Colonic mucosa (tissue), 4 donors: ENCODE results near the gene RALGAPA1. TPM values are rescaled to one million over a fixed set of nuclear protein-coding genes. Genes with fewer than 3 reads are reported as not detected.

Experiments
- DNase-seq: peaks from one replicate; pipeline ENCODE4 v3.0.0-alpha.2; 2020
- H3K27ac ChIP-seq: fragments of 200-600 bp; one replicate; pipeline ENCODE4 v1.8.0; 2021
- H3K27me3 ChIP-seq: fragments of 200-600 bp; one replicate; pipeline ENCODE4 v1.8.0; 2021
- H3K36me3 ChIP-seq: fragments of 200-600 bp; one replicate; pipeline ENCODE4 v1.8.0; 2021
- H3K4me1 ChIP-seq: fragments of 200-600 bp; one replicate; pipeline ENCODE4 v1.8.0; 2021; ENCODE audit warnings: mild to moderate bottlenecking
- H3K4me3 ChIP-seq: fragments of 200-600 bp; one replicate; pipeline ENCODE4 v1.8.0; 2021
- H3K9ac ChIP-seq, 2 donors: one replicate each; pipeline ENCODE4 v1.7.0; 2013; ENCODE audit warnings: control low read depth in 2 of 2, low read depth in 2 of 2, low read length in 2 of 2
- H3K9me3 ChIP-seq: fragments of 200-600 bp; one replicate; pipeline ENCODE4 v1.8.0; 2021
- intact Hi-C: fragments of 100-400 bp; cut with DNase I; formaldehyde crosslinking; loops from one replicate; pipeline ENCODE4 v1.14.1; 2022
- total RNA-seq, 2 donors: library from RNA; stranded (reverse); fragmentation: NEBNext Ultra II Directional in 1 of 2; extraction: Animal tissue kit (Norgen Biotek cat#: 25700) in 1 of 2; gene quantifications; one replicate each; pipeline ENCODE4 v1.2.1, GENCODE V29; 2021
- TF ChIP-seq, protein P1 (sequence below): fragments of 200-600 bp; IDR thresholded peaks from one replicate; pipeline ENCODE4 v1.8.0; 2022; ENCODE audit warnings: antibody characterized with exemption, mild to moderate bottlenecking
- donor health status: healthy.
- donor health status: DM: no; HTN: no; CAD: no.
- donor health status: DM: no; HTN: no; CAD: no.

The RALGAPA1 gene
- total RNA-seq, 2 donors from 2014 or later = 68.4 to 69.8 TPM

GRCh38 chr14:35835208-35835982 is 26.3 kb upstream of the RALGAPA1 start:
- no peak overlapping the region for H3K4me3 ChIP-seq
- no peaks in the 10 kb centered on the region for H3K9me3 ChIP-seq
- intact Hi-C loops = no loop called here
- TF ChIP-seq, protein P1, sequence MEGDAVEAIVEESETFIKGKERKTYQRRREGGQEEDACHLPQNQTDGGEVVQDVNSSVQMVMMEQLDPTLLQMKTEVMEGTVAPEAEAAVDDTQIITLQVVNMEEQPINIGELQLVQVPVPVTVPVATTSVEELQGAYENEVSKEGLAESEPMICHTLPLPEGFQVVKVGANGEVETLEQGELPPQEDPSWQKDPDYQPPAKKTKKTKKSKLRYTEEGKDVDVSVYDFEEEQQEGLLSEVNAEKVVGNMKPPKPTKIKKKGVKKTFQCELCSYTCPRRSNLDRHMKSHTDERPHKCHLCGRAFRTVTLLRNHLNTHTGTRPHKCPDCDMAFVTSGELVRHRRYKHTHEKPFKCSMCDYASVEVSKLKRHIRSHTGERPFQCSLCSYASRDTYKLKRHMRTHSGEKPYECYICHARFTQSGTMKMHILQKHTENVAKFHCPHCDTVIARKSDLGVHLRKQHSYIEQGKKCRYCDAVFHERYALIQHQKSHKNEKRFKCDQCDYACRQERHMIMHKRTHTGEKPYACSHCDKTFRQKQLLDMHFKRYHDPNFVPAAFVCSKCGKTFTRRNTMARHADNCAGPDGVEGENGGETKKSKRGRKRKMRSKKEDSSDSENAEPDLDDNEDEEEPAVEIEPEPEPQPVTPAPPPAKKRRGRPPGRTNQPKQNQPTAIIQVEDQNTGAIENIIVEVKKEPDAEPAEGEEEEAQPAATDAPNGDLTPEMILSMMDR = no peak
- DNase-seq = no peak
- H3K27me3 ChIP-seq = no peaks in the 10 kb centered on the region
- no peaks in the 10 kb centered on the region for H3K36me3 ChIP-seq
- H3K4me1 ChIP-seq = no peaks in the 10 kb centered on the region
- no peak overlapping the region for H3K27ac ChIP-seq
- H3K9ac ChIP-seq = no peak overlapping the region

- DNase-seq = no peak
- intact Hi-C loops = no loop called here
- peaks cover 4% of the 10 kb centered on the region for H3K4me1 ChIP-seq
Measured at GRCh38 chr14:35829449-35829848, 20.4 kb upstream of the RALGAPA1 start.

GRCh38 chr14:35827678-35828472 is 18.8 kb upstream of the RALGAPA1 start:
- no peaks in the 10 kb centered on the region for H3K36me3 ChIP-seq
- H3K27ac ChIP-seq = peak overlapping the region; percentile 98
- H3K4me3 ChIP-seq = no peak overlapping the region
- no peaks in the 10 kb centered on the region for H3K9me3 ChIP-seq
- no peaks in the 10 kb centered on the region for H3K27me3 ChIP-seq
- TF ChIP-seq, protein P1 = no peak
- H3K9ac ChIP-seq = no peak overlapping the region
- peaks cover 4% of the 10 kb centered on the region for H3K4me1 ChIP-seq
- intact Hi-C loops = no loop called here
- DNase-seq = no peak

More at GRCh38 chr14:35829449-35829848, 20.4 kb upstream of the RALGAPA1 start:
- Histone ChIP-seq H3K27me3 (no peaks in the 10 kb centered on the region), H3K36me3 (no peaks in the 10 kb centered on the region), H3K27ac (no peak overlapping the region), H3K9ac (no peak overlapping the region), H3K9me3 (no peaks in the 10 kb centered on the region), H3K4me3 (no peak overlapping the region)
- TF ChIP-seq, protein P1 = no peak

DNA sequence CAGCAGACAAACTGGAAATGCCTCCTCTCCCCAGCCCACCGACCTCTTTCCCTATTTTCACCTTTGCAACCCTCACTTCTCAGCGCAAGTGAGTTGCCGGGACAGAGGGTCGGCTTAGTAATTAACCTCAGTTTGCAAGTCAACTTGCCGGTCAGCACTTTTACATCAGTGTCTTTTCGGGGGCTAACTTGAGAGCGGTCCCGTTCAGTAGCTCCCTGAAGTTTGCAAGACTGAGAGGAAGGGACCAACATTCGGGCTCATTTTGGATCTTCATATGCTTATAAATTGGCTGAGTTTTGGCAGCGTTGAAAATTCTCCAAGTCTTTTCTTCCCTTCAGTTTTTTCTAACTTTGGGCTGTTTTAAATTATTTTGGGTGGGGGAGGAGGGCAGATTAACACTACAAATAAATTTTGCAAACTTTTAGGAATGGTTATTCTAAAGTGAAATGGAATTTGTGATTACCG is 17.9 kb upstream of the RALGAPA1 start:
- intact Hi-C loops = no loop called here
- no peaks in the 10 kb centered on the region for H3K27me3 ChIP-seq
- H3K4me3 ChIP-seq = peak overlapping the region; percentile 82
- no peaks in the 10 kb centered on the region for H3K36me3 ChIP-seq
- H3K4me1 ChIP-seq = peaks cover 4% of the 10 kb centered on the region
- no peaks in the 10 kb centered on the region for H3K9me3 ChIP-seq
- TF ChIP-seq, protein P1 = no peak
- no peak for DNase-seq
- peak overlapping the region; percentile 73 to 94 for H3K9ac ChIP-seq
- peak overlapping the region; percentile 98 for H3K27ac ChIP-seq

GRCh38 chr14:35826218-35826951 is 17.3 kb upstream of the RALGAPA1 start, which contains the start of gene BRMS1L:
BRMS1L (plus strand) TSS chr14:35826338; CDS start chr14:35826517, 179 bp downstream.
- no peaks in the 10 kb centered on the region for H3K36me3 ChIP-seq
- H3K9me3 ChIP-seq = no peaks in the 10 kb centered on the region
- peaks cover 4% of the 10 kb centered on the region for H3K4me1 ChIP-seq
- TF ChIP-seq, protein P1 = no peak
- intact Hi-C loops = no loop called here
- H3K27ac ChIP-seq = peak within 1 kb of the TSS; percentile 98
- H3K4me3 ChIP-seq = peak within 1 kb of the TSS; percentile 82
- peak within 1 kb of the TSS; percentile 73 to 94 for H3K9ac ChIP-seq
- DNase-seq = peak; percentile 97
- H3K27me3 ChIP-seq = no peaks in the 10 kb centered on the region
